Putamen (tissue), 1 donor: ENCODE results near the gene HNRNPA3.
"Not testable (repeated sequence)": the region's sequence is repeated elsewhere in the genome, so short reads cannot be mapped to it uniquely, and the experiment has no call there.

Experiments
- DNase-seq: peaks from one replicate; pipeline ENCODE4 v3.0.0-alpha.2; 2016; ENCODE audit warnings: low spot score

Gene HNRNPA3

GRCh38 chr2:177256026-177256425 is 43.4 kb downstream of the HNRNPA3 start:
- DNase-seq: no peak

GRCh38 chr2:177256695-177257094 is 44.1 kb downstream of the HNRNPA3 start:
- no peak for DNase-seq

DNA sequence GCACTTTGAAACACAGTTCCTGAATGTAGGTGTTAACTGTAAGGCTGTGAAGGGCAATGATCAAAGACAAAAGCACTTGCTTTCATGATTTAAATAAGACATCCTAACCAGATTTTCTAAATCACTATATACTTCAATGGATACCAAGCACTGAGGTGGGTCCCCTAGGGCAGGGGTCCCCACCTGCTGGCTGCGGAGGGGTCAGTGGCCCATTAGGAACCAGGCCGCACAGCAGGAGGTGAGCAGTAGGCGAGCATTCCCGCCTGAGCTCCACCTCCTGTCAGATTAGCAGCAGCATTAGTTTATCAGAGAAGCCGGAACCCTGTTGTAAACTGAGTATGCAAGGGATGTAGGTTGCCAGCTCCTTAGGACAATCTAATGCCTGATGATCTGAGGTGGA is 44.9 kb downstream of the HNRNPA3 start:
- DNase-seq: no peak

- DNase-seq: no peak
These were observed 45.5 kb downstream of the HNRNPA3 start for GRCh38 chr2:177258059-177258458.

DNA sequence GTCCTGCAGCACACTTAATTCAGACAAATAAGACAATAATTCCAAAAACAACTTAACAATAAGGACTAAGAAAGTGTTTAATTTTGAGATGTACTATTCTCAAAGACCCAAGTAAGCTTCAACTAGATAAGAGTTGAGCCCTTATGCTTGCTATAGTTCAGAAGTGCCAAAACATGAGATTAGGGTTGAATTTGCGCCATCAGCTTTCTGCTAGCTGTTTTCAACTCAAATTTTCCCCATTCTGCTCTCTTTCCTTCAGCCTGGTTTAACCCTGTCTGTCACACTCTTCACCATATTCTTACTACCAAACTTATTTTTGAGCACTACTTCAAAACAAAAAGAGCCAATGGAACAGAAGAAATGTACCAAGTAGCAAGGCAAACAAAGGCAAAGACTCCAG is 47.8 kb downstream of the HNRNPA3 start:
- no peak for DNase-seq

- DNase-seq: no peak
These were observed 48.8 kb downstream of the HNRNPA3 start for GRCh38 chr2:177261116-177262060.

DNA sequence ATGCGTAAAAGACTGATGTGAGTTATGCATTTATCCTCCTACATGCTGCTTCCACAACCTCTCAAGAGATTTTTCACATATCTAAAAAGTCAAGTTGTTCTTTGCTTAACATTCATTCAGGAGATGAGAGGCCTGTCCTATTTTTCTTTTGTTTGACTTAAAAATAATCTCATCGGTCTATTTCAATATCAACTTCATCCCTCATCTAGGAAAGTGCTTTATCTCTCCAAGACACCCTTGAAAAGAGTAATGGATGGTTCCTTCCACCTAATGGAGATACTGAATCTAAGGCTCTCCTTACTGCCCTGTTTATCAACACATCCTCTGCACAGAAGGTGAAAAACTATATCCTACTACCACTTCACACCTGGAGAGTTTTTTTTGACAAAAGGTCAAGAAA is 49.5 kb downstream of the HNRNPA3 start:
- no peak for DNase-seq

- no peak for DNase-seq
These were observed 50.4 kb downstream of the HNRNPA3 start for GRCh38 chr2:177262958-177263450.

DNA sequence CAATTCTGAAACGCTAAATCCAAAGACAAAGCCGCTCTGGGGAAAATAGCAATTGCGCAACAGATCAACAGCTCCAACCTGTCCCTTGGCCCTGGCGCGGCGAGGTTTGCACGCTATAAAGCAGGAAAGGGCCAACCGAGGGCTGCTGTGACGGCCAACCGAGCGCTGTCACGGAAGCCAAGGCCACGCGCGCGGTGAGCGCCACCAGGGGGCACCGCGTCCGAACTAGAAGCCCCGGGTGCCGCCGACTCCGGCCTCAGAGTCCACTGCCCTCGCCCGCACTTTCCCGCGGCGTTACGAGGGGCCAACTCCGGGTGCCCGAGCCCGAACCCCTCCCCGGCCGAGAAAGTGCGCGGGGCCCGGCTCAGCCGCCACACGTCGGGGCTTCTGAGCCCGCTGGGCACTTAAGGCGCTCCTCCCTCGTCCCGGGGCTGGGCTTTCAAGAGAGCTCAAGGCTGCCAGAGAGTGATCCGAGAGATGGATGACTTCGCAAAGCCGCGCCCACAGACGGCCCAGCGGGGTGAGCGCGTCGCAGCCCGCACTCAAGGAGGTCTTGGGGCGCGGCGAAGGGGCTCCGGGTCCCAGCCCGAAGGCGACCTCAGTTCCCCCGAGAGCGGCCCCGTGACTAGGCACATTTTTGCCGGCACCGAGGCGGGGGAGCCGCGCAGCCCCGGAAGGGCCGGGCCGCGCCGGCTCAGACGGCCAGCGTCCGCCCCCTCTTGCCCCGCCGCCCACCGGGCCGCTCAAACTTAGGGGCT is 51.0 kb downstream of the HNRNPA3 start:
- peak; percentile 96 for DNase-seq

DNA sequence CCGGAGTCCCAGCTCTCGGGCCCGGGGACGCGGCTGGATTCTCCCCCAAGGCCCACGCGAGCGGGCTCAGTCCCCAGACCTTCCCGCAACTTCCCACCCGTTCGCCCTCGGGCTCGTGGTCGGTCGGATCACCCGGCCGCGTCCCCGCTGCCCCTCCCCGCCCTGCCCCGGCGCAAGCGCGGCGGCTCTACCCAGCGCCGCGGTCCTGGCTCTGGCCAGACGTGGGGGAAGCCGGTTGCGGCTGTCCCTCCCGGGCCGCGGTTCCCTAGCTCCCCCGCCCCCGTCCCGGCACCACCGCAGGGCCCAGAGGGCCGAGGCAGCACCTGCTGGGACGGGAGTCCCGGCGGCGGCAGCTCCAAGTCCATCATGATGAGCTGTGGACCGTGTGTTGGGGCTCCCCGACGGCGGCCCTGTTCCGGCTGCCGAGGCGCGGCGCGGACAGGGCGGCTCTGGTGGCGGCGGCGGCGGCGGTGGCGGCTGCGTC is 51.7 kb downstream of the HNRNPA3 start:
- DNase-seq: peak; percentile 49

DNA sequence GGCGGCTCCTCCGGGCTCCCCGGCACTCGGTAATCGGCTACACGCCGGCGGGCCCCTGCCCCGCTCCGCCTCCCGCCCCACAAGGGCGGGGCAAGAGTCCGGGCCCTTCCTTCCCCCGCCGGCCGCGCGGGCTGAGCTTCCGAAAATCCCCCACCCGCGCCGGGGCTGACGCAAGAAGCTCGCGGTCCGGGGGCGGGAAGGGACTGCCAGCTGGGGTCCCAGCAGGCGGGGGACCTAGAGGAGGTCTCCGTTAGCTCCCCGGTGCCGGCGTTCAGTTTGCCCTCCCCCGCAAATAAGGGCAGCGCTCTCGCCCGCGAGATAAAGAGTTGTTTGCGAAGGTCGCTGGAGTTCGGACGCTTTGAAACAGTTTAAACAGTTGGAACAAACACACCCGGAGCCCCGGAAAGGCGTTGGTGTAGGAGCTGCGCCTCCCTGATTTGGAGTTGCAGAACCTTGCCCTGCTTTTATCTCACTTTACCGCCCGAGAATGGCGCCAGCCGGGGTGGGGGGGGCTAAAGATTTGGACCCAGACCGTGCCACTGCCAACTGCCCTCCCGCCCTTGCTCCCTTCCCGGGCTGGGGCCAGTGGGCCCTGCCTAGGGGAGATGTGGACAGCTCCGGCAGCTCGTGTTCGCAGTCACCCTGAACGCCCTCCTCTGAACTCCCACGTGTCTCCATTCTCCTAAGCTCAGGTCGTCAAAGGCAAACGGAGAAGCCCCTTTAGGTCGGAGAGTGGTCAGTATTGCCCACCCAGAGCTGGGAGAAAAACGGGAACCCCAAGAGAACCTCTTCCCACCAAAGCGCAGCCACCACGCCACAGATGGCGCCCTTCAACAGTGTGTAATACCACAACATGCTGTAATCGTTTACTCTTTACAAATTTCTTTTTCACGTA is 52.3 kb downstream of the HNRNPA3 start, which contains the start of gene NFE2L2:
NFE2L2 (minus strand) TSS at position 35 of the 895 bp plus-strand sequence. CDS start 151 bp downstream, outside the sequence.
- peak; percentile 94 for DNase-seq

GRCh38 chr2:177265824-177266817 is 53.5 kb downstream of the HNRNPA3 start:
- DNase-seq: no peak

DNA sequence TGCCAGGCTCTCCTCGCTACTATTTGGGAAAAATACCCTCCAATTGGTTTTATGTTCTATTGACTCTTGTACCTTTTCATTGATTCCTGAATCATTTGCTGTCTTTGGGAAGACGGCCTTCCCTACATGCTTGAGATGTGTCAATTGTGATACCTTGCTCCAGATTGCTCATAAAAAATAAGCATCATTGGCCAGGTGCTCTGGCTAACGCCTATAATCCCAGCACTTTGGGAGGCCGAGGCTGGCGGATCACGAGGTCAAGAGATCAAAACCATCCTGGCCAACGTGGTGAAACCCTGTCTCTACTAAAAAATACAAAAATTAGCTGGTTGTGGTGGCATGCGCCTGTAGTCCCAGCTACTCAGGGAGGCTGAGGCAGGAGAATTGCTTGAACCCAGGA is 54.4 kb downstream of the HNRNPA3 start:
- not testable (repeated sequence) for DNase-seq

GRCh38 chr2:177268187-177268871 is 55.7 kb downstream of the HNRNPA3 start:
- DNase-seq: no peak

GRCh38 chr2:177268901-177269300 is 56.3 kb downstream of the HNRNPA3 start:
- no peak for DNase-seq

DNA sequence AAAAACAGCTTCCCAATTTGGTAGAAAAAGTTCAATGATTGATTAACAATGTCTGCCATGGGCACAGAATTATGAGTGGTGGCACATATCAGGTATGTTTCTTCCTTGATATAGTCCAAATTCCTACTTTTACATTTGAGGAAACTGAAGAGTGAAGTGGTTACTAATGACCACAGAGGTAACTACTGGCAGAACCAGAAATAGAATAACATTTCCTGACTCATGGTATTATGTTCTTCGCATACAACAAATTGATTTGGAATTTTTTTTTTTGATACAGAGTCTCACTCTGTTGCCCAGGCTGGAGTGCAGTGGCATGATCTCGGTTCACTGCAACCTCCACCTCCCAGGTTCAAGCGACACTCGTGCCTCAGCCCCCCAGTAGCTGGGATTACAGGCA is 57.9 kb downstream of the HNRNPA3 start:
- no peak for DNase-seq

DNA sequence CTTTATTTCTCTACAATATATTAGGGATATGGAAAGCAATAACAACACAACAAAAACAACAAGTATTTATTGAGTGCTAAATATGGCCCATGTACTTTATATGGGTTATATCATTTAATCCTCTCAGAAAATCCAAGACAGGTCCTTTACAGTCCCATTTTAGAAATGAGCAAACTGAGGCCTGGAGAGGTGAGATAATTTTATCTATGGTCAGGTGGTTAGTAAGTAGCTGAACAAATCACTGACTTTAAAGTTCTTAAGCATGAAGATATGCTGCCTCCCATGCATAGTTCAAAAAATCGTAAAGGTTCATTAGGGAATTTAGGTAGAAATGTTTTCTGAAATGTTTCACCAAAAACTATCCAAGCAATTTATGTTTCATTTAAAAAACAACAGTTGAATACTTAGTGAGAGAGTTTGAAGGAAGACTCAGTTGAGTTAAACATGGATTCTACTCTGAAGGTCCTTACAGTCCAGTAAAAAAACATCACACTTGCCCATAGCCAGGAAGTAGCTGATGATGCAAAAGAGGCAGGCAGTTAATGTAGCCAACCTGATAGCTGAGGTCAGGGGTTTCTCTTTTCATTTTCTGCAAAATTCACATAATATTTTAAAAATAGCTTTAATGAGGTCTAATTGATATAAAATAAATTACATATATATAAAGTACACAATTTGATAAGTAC is 59.5 kb downstream of the HNRNPA3 start:
- DNase-seq: no peak

DNA sequence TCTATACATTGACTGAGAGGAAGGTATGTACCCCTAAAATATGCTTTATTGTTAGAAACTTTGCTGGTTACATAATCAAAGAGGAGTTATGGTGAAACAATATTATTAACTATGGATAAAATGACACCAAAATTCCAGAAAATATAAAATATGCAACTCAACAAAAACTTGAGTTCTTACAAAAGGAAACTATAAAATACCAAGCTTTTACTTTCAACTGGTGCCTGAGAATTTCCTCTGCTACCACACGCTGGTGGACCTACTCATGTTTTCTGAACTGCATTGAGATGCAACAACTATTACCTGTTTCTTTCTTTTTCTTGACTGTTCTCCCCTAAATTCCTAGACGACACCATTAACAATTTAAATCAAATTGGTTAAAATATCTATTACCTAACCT is 60.2 kb downstream of the HNRNPA3 start:
- no peak for DNase-seq

DNA sequence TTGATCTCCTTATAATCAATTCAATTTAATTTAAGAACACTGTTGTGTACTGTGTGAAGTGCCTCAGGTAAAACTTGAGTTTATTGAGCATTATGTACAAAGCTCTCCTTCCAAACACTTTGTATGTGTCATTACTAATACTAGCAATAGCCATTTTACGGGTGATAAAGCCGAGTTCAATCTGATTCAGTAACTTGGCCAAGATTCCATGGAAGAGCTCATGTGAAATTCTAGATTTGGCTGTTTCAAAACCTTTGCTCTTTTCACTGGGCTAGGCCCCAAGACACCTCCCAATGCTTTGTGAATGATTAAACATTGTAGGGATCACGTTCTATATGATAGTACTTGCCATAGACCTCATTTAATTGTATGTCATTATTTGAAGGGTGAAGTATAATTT is 60.8 kb downstream of the HNRNPA3 start:
- no peak for DNase-seq
